SK-N-SH (cell line): Measurements from ENCODE around the gene PCLO. TPM values are rescaled to one million over a fixed set of nuclear protein-coding genes. Genes with fewer than 3 reads are reported as not detected.

ENCODE experiments used
- CTCF ChIA-PET: fragments of 300-600, 350-600 bp; formaldehyde crosslinking; extraction: SDS; loops from one replicate; lab custom pipeline; 2021; lab: Yijun Ruan, JAX
- POLR2A ChIA-PET: fragments of 350-600 bp; sonication (Branson Sonifier 250); formaldehyde crosslinking; extraction: SDS; loops from one replicate; lab custom pipeline; 2020; ENCODE audit warnings: antibody characterized with exemption, inconsistent platforms; lab: Yijun Ruan, JAX
- DNase-seq: peaks from one replicate; pipeline ENCODE4 v3.0.0; 2012
- H2AFZ ChIP-seq: fragments of 200-600 bp; sonication (generic); 2 replicates; pipeline ENCODE4 v1.8.1; 2016; ENCODE audit warnings: antibody characterized with exemption, mild to moderate bottlenecking, low read depth
- H3F3A ChIP-seq: fragments of 200-600 bp; sonication (generic); replicated peaks from 2 replicates; pipeline ENCODE3; 2016; ENCODE audit warnings: antibody characterized with exemption, mild to moderate bottlenecking; ENCODE audit not compliant: insufficient read depth
- H3K27ac ChIP-seq, 2 experiments: fragments of 200-500 bp in 1 of 2; fragments of 200-600 bp in 1 of 2; sonication (Bioruptor generic) in 1 of 2; sonication (generic), shearing (Covaris generic) in 1 of 2; 2 replicates each; pipeline versions ENCODE4 v1.5.1 to v1.6.1; 2014 to 2016; ENCODE audit warnings: low read depth in 2 of 2, inconsistent platforms in 1 of 2, low read length in 1 of 2, mild to moderate bottlenecking in 1 of 2, mixed read lengths in 1 of 2
- H3K27me3 ChIP-seq: fragments of 200-600 bp; sonication (generic), shearing (Covaris generic); 2 replicates; pipeline ENCODE4 v1.6.1; 2016; ENCODE audit warnings: mixed run types; ENCODE audit not compliant: insufficient read depth
- H3K36me3 ChIP-seq, 2 experiments: fragments of 200-500 bp in 1 of 2; fragments of 200-600 bp in 1 of 2; sonication (Bioruptor generic) in 1 of 2; sonication (generic) in 1 of 2; replicated peaks in 1 of 2; 2 replicates each; pipeline versions ENCODE3 to v1.5.1; 2014 to 2016; ENCODE audit warnings: low read length in 1 of 2, mild to moderate bottlenecking in 1 of 2; ENCODE audit not compliant: insufficient read depth in 2 of 2, control insufficient read depth in 1 of 2
- H3K4me1 ChIP-seq, 2 experiments: fragments of 200-500 bp in 1 of 2; fragments of 200-600 bp in 1 of 2; sonication (Bioruptor generic) in 1 of 2; sonication (generic), shearing (Covaris generic) in 1 of 2; 2 replicates each; pipeline versions ENCODE4 v1.5.1 to v1.6.1; 2014 to 2016; ENCODE audit warnings: low read depth in 1 of 2, low read length in 1 of 2, mixed run types in 1 of 2; ENCODE audit not compliant: insufficient read depth in 2 of 2, control insufficient read depth in 1 of 2
- H3K4me2 ChIP-seq: fragments of 200-600 bp; sonication (generic), shearing (Covaris generic); 2 replicates; pipeline ENCODE4 v1.6.1; 2017; ENCODE audit warnings: mixed run types
- H3K4me3 ChIP-seq, 2 experiments: fragments of 200-500 bp in 1 of 2; fragments of 200-600 bp in 1 of 2; sonication (Bioruptor generic) in 1 of 2; sonication (generic), shearing (Covaris generic) in 1 of 2; 2 replicates each; pipeline versions ENCODE4 v1.5.1 to v1.8.1; 2014 to 2016; ENCODE audit warnings: low read depth in 2 of 2, inconsistent platforms in 1 of 2, low read length in 1 of 2, mild to moderate bottlenecking in 1 of 2, mixed read lengths in 1 of 2, moderate library complexity in 1 of 2
- H3K79me2 ChIP-seq: fragments of 200-600 bp; sonication (generic); 2 replicates; pipeline ENCODE4 v1.8.1; 2017; ENCODE audit warnings: mild to moderate bottlenecking; ENCODE audit not compliant: insufficient read depth
- H3K9ac ChIP-seq: fragments of 200-600 bp; sonication (generic); 2 replicates; pipeline ENCODE4 v1.6.1; 2017; ENCODE audit warnings: mixed run types
- H3K9me2 ChIP-seq: fragments of 200-600 bp; sonication (generic); 2 replicates; pipeline ENCODE4 v1.6.1; 2017; ENCODE audit warnings: mixed run types
- H3K9me3 ChIP-seq: fragments of 200-600 bp; sonication (generic); 2 replicates; pipeline ENCODE4 v1.6.1; 2017; ENCODE audit warnings: mixed run types, mild to moderate bottlenecking, moderate library complexity
- H4K20me1 ChIP-seq: fragments of 200-600 bp; sonication (generic); 2 replicates; pipeline ENCODE4 v1.6.1; 2017; ENCODE audit warnings: mild to moderate bottlenecking, mixed run types; ENCODE audit not compliant: insufficient read depth
- EP300 ChIP-seq, 2 experiments: IDR thresholded peaks; 2 replicates each; pipeline versions ENCODE4 v1.4.0 to v1.6.1; 2012; ENCODE audit warnings: borderline replicate concordance in 1 of 2, low read depth in 1 of 2, low read length in 1 of 2
- FOSL2 ChIP-seq: IDR thresholded peaks from 2 replicates; pipeline ENCODE4 v1.4.0; 2012; ENCODE audit warnings: low read depth, mild to moderate bottlenecking, moderate library complexity, borderline replicate concordance
- GATA2 ChIP-seq: sonication (generic); formaldehyde crosslinking; IDR thresholded peaks from 2 replicates; pipeline ENCODE4 v1.5.0; 2020; ENCODE audit warnings: mild to moderate bottlenecking, missing genetic modification reagents
- MXI1 ChIP-seq: IDR thresholded peaks from 2 replicates; pipeline ENCODE4 v1.6.1; 2012; ENCODE audit warnings: mild to moderate bottlenecking, low read depth, low read length, improper control_type of control experiment
- RAD21 ChIP-seq: IDR thresholded peaks from 2 replicates; pipeline ENCODE4 v1.6.1; 2012; ENCODE audit warnings: mild to moderate bottlenecking, low read length
- RCOR1 ChIP-seq: fragments of 150-350 bp; IDR thresholded peaks from 2 replicates; pipeline ENCODE4 v1.6.1; 2017; ENCODE audit warnings: antibody characterized with exemption, low read length
- WGBS: methylation state at CpG from one replicate; pipeline ENCODE4 v1.1.6; 2017; ENCODE audit warnings: low lambda C conversion rate; 5-methylcytosine and 5-hydroxymethylcytosine counted together
- polyA plus RNA-seq, 3 experiments: library from polyadenylated mRNA; depleted of rRNA; stranded (reverse); fragments of >200 nt; gene quantifications; 2 replicates each; pipeline ENCODE4 v1.2.3, GENCODE V29; 2012
- small RNA-seq, 7 experiments: library from RNA; depleted of rRNA; stranded (forward); fragments of <200 nt; gene quantifications; one replicate each; pipeline ENCODE3, GENCODE V24; 2012

The PCLO gene
- polyA plus RNA-seq, 1 of the 3 experiments (the other 2 are of a cell fraction): 0.51 TPM

GRCh38 chr7:82705517-82706260, 457.0 kb downstream of the PCLO start:
- no peak for DNase-seq
- ChIA-PET POLR2A (no interaction called here), CTCF (interaction anchor here (1.2 to 1.9 kb wide), 3 partner anchors 8 to 14 kb away, joined by 3 to 8 read pairs (median 6); no protein-coding TSS in a partner anchor)
- Histone ChIP-seq H3K27me3 (no peaks in the 10 kb centered on the region), H3K9ac (no peak overlapping the region), H3K36me3 (no peaks in the 10 kb centered on the region), H3K4me3 (no peak overlapping the region), H3K4me2 (no peak overlapping the region), H3K9me2 (no peaks in the 10 kb centered on the region), H2AFZ (no peak overlapping the region), H4K20me1 (no peaks in the 10 kb centered on the region), H3K27ac (no peak overlapping the region; a peak in 1 of 4 replicates), H3K79me2 (no peaks in the 10 kb centered on the region), H3K4me1 (peaks cover 0 to 35% of the 10 kb centered on the region in 2 experiments; a peak in 2 of 4 replicates), H3F3A (no peaks in the 10 kb centered on the region), H3K9me3 (no peaks in the 10 kb centered on the region)
- no peak for TF ChIP-seq EP300 (IDR thresholded peaks at IDR 0.05; ENCODE audit: borderline replicate concordance in 1 of 2, low read depth in 1 of 2, low read length in 1 of 2)
- 50% methylated on average over 2 of the region's 2 CpGs for WGBS

- Histone ChIP-seq H3K4me2 (no peak overlapping the region), H3K36me3 (no peaks in the 10 kb centered on the region), H3K4me3 (no peak overlapping the region), H3K79me2 (no peaks in the 10 kb centered on the region), H3K9ac (no peak overlapping the region), H3F3A (no peaks in the 10 kb centered on the region), H3K27me3 (no peaks in the 10 kb centered on the region), H3K27ac (peak overlapping the region in 1 of 2 experiments; percentile 43; a peak in 2 of 4 replicates), H3K9me2 (no peaks in the 10 kb centered on the region), H4K20me1 (no peaks in the 10 kb centered on the region), H2AFZ (no peak overlapping the region), H3K4me1 (peaks cover 3 to 35% of the 10 kb centered on the region in 2 experiments; a peak in 2 of 4 replicates), H3K9me3 (no peaks in the 10 kb centered on the region)
- POLR2A ChIA-PET: no interaction called here
- peak; percentile 24; the same call in 1 of the 2 replicates for TF ChIP-seq RCOR1
- TF ChIP-seq MXI1: peak; percentile 40; the same call in 1 of the 2 replicates
- peak; percentile 33; the same call in 1 of the 2 replicates for TF ChIP-seq GATA2
- TF ChIP-seq RAD21: 0 out of 2 replicates have a peak, but pooled peaks have one; percentile 6
- TF ChIP-seq FOSL2: no peak
- peak; percentile 31 for DNase-seq
- CTCF ChIA-PET: interaction anchor here (1.0 to 2.6 kb wide), 8 partner anchors 9 to 25 kb away, joined by 3 to 9 read pairs (median 5); no protein-coding TSS in a partner anchor
These were observed 458.6 kb downstream of the PCLO start for GRCh38 chr7:82704121-82704520.

Small RNA genes lying within 50 kb of the gene (small RNA-seq; reads per million reads assigned to genes)
- gene RNA5SP235: 0 to 0.52 (median 0) reads per million in 7 experiments
